HL-60/S4 (cell line): ENCODE data around the gene ATPAF2.

Experiments used
- in situ Hi-C: fragments of 300-500 bp; cut with MboI; formaldehyde crosslinking; loops from 2 replicates; pipeline ENCODE4 v1.14.3; 2022; ENCODE audit warnings: low sequenced_read_pairs

ATPAF2 gene

GRCh38 chr17:18040261-18040858, 1.4 kb upstream of the ATPAF2 start:
- in situ Hi-C loops = loop anchor here (25.0 kb wide), 1 partner anchor 353 kb away; the partner anchor contains the start of gene RAI1

DNA sequence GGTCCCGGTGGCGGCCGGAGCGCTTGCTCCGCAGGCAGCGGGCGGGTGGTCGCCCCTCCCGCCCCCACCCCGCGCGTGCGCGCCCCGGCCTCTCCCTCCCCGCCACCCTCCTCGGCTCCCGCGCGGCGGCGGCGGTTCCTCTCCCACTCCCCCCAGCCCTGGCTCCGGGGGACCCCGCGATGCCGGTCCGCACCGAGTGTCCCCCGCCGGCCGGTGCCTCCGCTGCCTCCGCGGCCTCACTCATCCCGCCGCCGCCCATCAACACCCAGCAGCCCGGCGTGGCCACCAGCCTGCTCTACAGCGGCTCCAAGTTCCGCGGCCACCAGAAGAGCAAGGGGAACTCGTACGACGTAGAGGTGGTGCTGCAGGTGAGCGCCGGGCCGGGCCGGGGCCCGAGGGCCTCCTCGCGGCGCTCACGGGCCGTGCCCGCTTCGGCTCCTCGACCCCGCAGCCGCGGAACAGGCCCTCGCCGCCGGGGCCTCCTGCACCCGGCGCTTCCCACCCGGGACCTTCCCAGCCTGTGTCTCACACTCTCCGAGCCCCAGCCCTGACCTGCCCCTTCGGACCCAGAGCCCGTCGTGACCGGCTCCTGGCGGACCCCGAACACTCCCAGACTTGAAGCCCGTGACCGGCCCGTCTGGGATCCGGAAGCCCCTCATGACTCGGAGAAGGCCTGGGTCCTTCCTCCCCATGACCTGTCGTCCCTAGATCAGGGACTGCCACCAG, 730 bp upstream of the ATPAF2 start:
- in situ Hi-C loops = loop anchor here (25.0 kb wide), 1 partner anchor 352 kb away; the partner anchor contains the start of gene RAI1

- in situ Hi-C loops = loop anchor here (25.0 kb wide), 1 partner anchor 351 kb away; the partner anchor contains the start of gene RAI1
These were observed 668 bp downstream of the ATPAF2 start for GRCh38 chr17:18038149-18038850.

DNA sequence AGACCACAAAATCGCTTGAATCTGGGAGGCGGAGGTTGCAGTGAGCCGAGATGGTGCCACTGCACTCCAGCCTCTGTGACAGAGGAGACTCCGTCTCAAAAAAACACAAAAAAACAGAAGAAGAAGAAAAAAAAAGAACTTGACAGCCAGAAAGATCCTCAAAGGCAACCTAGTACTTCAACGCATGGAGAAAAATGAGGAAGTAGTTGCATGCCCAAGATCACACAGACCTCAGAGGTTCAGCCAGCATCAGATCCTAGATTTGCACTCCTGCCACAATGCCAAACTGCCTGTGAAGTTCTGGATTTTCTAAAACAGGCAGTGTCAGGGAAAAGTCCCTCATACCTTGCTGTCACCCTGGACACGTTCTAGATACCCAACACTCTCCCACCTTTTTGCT, 1.5 kb downstream of the ATPAF2 start:
- in situ Hi-C loops = loop anchor here (25.0 kb wide), 1 partner anchor 350 kb away; the partner anchor contains the start of gene RAI1

DNA sequence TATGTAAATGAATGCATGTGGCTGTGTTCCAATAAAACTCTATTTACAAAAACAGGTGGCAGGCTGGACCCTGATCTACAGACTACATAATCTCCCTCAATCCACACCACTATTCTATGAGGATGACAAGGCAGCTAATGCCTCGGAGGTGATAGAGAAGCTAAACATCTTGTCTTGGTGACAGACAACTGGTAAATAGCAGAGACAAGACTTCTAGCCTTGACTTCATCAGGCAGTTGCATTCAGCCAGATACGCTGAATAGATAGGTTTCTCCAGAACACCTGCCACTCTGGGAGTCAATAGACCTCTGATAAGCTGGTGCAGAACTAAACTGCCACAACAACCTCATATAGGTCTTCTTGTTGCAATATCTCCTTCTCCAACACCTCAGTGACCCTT, 3.3 kb downstream of the ATPAF2 start:
- in situ Hi-C loops = loop anchor here (25.0 kb wide), 1 partner anchor 348 kb away; the partner anchor contains the start of gene RAI1

DNA sequence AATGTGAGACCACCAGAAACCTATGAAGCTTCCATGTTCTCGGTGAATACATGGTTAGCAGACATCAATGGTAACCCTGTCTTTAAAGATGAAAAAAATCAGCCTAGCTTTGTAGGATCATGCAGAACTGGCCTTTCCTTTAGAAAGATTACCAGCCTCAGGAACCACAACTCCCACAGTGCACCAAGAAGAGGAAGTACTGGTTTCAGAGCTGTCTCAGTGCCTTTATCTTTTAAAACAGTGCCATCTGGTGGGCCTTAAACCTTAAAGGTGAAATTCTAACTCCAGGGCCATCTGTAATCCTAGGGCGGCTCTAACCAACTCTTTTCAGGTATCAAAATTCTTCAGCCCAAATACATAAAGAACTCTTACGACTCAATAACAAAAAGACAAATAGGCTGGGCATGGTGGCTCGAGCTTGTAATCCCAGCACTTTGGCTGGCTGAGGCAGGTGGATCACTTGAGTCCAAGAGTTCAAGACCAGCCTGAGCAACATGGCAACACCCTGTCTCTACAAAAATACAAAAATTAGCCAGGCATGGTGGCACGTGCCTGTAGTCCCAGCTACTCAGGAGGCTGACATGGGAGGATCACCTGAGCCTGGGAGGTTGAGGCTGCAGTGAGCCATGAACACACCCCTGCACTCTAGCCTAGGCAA, 5.4 kb downstream of the ATPAF2 start:
- in situ Hi-C loops = loop anchor here (25.0 kb wide), 1 partner anchor 346 kb away; the partner anchor contains the start of gene RAI1

GRCh38 chr17:18031955-18032354, 7.0 kb downstream of the ATPAF2 start:
- in situ Hi-C loops = loop anchor here (25.0 kb wide), 1 partner anchor 345 kb away; the partner anchor contains the start of gene RAI1

DNA sequence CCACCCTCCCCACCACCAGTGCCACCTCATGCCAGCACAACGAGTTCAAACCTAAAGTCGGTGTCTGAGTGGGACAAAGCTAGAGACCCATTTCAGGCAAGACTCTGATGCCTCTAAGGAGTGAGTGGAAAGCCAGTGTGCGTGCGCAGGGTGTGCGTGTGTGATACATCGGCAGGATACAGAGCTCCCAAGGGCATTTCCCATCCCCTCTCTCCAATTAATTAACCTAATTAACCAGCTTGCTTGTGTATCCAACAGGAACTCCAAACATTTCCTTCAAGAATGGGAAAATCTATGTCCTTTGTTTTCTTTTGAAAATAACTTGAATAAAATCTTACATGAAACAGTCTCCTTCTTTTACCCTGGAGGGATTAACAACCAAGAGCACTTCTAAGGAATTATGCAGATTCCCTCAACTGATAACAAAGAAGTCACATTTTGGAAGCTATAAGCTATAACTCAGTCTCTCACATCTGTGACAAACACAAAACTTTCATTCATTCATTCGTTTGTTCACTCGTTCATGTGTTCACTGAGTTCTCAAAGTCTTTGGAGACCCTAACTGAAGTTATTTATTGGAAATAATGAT, 9.9 kb downstream of the ATPAF2 start:
- in situ Hi-C loops = loop anchor here (25.0 kb wide), 1 partner anchor 342 kb away; the partner anchor contains the start of gene RAI1

GRCh38 chr17:18028114-18028951, 10.6 kb downstream of the ATPAF2 start:
- in situ Hi-C loops = loop anchor here (25.0 kb wide), 1 partner anchor 341 kb away; the partner anchor contains the start of gene RAI1

GRCh38 chr17:18027280-18027679, 11.7 kb downstream of the ATPAF2 start:
- in situ Hi-C loops = loop anchor here (25.0 kb wide), 1 partner anchor 340 kb away; the partner anchor contains the start of gene RAI1

DNA sequence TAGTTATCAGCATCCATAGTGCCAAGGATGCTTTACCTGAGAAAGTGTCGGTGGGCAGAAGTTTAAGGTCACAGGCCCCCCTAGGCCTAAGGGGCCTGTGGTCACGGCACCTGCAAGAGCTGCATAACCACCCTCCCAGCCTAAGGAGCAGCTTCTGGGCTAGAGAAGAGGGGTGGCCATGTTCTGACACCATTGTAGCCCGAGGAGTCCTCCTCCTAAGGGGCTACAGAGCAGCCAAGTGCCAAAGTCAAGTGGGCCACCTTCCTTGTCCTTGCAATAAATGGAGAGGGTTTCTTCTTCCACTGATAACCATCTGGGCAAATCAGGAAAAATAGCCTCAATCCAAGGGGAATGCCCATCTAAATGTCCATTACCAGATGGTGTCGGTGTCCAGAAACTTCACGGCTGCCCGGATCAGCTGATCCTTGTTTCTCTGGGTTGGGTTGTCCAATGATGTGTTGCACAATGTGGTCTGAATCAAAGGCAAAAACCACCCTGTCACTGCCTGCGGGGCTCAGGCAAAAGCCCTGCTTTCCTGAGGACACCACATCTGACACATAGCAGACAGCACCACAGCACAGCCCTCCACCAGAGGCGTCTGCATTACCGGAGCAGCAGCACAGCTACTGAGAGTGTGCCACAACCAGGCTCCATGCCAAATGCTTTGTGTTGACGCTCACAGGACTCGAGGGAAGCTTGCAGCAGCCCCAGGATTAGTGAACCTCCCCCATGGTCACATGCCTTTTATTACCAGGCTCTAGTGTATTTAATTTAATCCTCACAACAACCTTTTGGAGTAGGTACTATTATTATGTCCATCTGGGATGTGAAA, 12.8 kb downstream of the ATPAF2 start:
- in situ Hi-C loops = loop anchor here (25.0 kb wide), 1 partner anchor 339 kb away; the partner anchor contains the start of gene RAI1

DNA sequence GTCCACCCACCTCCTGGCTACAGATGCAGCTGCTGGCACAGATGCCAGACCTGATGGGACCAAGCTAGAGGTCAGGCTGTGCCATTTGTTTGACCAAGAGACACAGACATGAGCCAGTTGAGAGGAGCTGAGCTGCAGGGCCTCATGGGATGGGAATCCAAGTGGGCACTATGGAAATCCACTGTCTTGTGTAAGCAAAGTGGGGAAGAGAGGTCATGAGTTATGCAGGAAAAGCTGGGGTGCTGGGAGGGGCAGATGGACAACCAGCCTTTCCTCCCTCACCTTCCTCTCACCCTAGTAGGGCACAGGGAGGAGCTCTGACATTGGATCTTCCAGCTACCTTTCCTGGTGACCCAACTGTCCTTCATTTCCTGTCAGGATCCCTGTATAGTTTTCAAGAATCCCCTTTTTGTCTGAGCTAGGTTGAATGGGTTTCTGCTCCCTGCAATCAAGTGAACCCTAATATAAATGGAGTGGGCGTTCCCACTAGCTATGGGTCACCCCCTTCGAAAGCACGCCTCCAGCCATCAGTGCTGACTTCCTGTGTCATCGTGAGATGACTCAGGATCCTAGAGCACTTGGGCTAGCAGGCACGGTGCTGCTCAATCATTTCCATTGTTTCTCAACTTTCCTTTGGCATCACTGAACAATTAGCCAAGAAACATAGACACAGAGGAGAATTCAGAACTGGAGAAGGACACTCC, 13.6 kb downstream of the ATPAF2 start:
- in situ Hi-C loops = loop anchor here (25.0 kb wide), 1 partner anchor 338 kb away; the partner anchor contains the start of gene RAI1

DNA sequence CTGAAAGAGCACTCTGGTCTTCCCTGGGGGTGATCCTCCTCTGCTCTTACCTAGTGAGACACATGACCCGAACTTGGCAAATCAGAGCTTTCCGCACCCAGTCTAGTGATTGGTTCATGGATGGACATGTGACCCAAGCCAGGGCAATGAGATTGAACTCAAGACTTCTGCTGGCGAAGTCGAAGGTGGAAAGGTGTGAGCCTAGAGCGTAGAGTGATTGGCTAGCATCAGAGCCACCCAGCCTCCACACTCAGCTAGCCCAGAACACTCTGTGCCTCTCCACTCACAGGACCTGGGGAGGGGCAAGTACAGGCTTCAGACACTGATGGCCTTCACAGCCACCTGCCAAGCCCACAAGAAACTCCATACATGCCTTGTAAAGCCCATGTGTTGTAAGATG, 17.6 kb downstream of the ATPAF2 start:
- in situ Hi-C loops = no loop called here

- in situ Hi-C loops = no loop called here
These were observed 18.0 kb downstream of the ATPAF2 start for GRCh38 chr17:18020971-18021370.

DNA sequence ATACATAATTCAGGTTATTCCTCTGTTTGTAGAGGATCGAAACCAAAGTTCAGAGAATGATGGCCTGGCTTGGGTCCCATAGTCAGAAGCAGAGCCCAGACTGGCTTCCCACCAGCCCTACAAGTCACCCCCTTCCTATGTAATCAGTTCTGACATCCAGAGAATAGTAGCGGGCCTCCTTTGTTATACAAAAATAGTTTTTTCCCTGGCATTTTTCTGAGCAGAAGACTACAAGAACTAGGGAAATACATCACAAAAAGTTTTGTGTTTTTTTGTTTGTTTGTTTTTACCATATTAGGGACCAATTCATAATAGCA, 19.2 kb downstream of the ATPAF2 start:
- in situ Hi-C loops = no loop called here

DNA sequence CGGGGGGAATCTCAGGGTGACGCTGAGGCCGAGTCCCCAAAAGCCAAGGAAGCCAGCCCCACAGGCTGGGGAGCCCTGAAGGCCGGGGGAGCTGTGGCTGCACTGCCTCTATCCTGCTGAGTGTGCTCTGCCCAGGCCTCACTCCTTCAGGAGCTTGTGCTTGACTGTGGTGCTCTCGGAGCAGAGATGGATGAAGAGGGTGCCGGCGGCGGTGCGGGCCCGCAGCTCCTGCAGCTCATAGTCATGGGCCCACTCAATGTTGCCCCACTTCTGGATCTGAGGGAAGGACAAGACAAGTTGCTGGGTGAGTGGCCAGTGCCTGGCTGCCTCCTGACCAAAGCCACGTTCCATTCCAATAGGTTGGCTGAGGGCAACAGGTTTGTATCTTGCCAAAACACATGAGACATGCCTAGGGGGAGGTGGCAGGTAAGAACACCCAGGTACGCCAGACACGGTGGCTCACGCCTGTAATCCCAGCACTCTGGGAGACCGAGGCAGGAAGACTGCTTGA, 20.5 kb downstream of the ATPAF2 start:
- in situ Hi-C loops = no loop called here

GRCh38 chr17:18017958-18018357, 21.0 kb downstream of the ATPAF2 start:
- in situ Hi-C loops = no loop called here

- in situ Hi-C loops = no loop called here
These were observed 22.5 kb downstream of the ATPAF2 start for GRCh38 chr17:18016426-18016825.
